Right lobe of liver (tissue), 6 donors: Measurements from ENCODE around the gene SERPING1. TPM values are rescaled to one million over a fixed set of nuclear protein-coding genes. Genes with fewer than 3 reads are reported as not detected.

ENCODE experiments used
- ATAC-seq, 4 donors: fragments of 200-7000 bp; cut with Tn5 transposase; one replicate each; pipeline ENCODE4 v1.9.1; 2020; ENCODE audit warnings: mild to moderate bottlenecking in 4 of 4, moderate library complexity in 4 of 4
- DNase-seq, 3 donors: peaks; one replicate each; pipeline ENCODE4 v3.0.0-alpha.2; 2020
- H3K27ac ChIP-seq, 3 donors: fragments of 200-600 bp; one replicate each; pipeline ENCODE4 v1.8.0; 2022
- H3K27me3 ChIP-seq, 2 donors: fragments of 200-600 bp; one replicate each; pipeline ENCODE4 v1.8.0; 2022
- H3K36me3 ChIP-seq, 4 donors: fragments of 200-600 bp; sonication (generic) in 1 of 4; one replicate each; pipeline versions ENCODE4 v1.5.1 to v1.8.0; 2017 to 2022; ENCODE audit warnings: control low read depth in 1 of 4
- H3K4me1 ChIP-seq, 4 donors: fragments of 200-600 bp; sonication (generic) in 1 of 4; one replicate each; pipeline versions ENCODE4 v1.5.1 to v1.8.0; 2017 to 2022; ENCODE audit warnings: control low read depth in 1 of 4
- H3K4me3 ChIP-seq, 3 donors: fragments of 200-600 bp; one replicate each; pipeline ENCODE4 v1.8.0; 2022
- H3K9me3 ChIP-seq, 4 donors: fragments of 200-600 bp; sonication (generic) in 1 of 4; one replicate each; pipeline versions ENCODE4 v1.5.1 to v1.8.0; 2017 to 2022; ENCODE audit warnings: control low read depth in 1 of 4
- CTCF ChIP-seq, 4 donors: fragments of 200-600 bp in 3 of 4; fragments of 450-650 bp in 1 of 4; IDR thresholded peaks; one replicate each; pipeline versions ENCODE4 v1.5.1 to v1.8.0; 2016 to 2022; ENCODE audit warnings: antibody characterized with exemption in 4 of 4, mild to moderate bottlenecking in 2 of 4
- POLR2A ChIP-seq: fragments of 450-650 bp; IDR thresholded peaks from one replicate; pipeline ENCODE4 v1.6.1; 2017; ENCODE audit warnings: antibody characterized with exemption, mild to moderate bottlenecking
- WGBS: methylation state at CpG from one replicate; pipeline ENCODE4 v1.1.6; 2018; ENCODE audit warnings: low coverage, low lambda C conversion rate; ENCODE audit not compliant: insufficient coverage; ENCODE audit errors: missing lambda C conversion rate; 5-methylcytosine and 5-hydroxymethylcytosine counted together
- intact Hi-C, 2 donors: fragments of 100-400 bp; cut with DNase I; formaldehyde crosslinking; loops; one replicate each; pipeline versions ENCODE4 v1.11.2 to v1.14.1; 2022
- total RNA-seq, 6 experiments: library from RNA; depleted of rRNA in 2 of 6; stranded (reverse); fragments of >200 nt in 2 of 6; fragmentation: NEBNext Ultra II Directional in 3 of 6; extraction: Animal tissue kit (Norgen Biotek cat#: 25700) in 3 of 6; gene quantifications; one replicate each; pipeline versions ENCODE4 v1.1.0 to v1.2.4, GENCODE V29; 2016 to 2023
- donor health status: DM: no; HTN: yes; CAD: no.
- donor health status: DM: no; HTN: no; CAD: no.
- donor health status: DM: no; HTN: no; CAD: no.
- donor health status: DM: no; HTN: yes; CAD: no.
- donor health status: DM: no; HTN: yes; CAD: no.

Gene SERPING1
- total RNA-seq, 6 experiments from 2014 or later, result 1,903 to 2,571 (median 2,194) TPM

GRCh38 chr11:57645689-57646085 is 48.2 kb downstream of the SERPING1 start:
- intact Hi-C loops, result loop anchor here (10.0 kb wide), 2 partner anchors 181 to 301 kb away; partner anchors contain the start of gene RTN4RL2 (in 1 of the 2)
- no peaks in the 10 kb centered on the region for H3K36me3 ChIP-seq
- no peaks in the 10 kb centered on the region for H3K9me3 ChIP-seq
- H3K4me3 ChIP-seq, result no peak overlapping the region
- DNase-seq (no peak), ATAC-seq (no peak)
- peaks cover 0 to 22% (median 0%) of the 10 kb centered on the region in 4 donors for H3K4me1 ChIP-seq
- no peak overlapping the region for H3K27ac ChIP-seq
- WGBS, result 71% methylated on average over 1 of the region's 5 CpGs
- peaks cover 0 to 11% of the 10 kb centered on the region in 2 donors for H3K27me3 ChIP-seq
- TF ChIP-seq CTCF (IDR thresholded peaks at IDR 0.05), result no peak
- no peak for TF ChIP-seq POLR2A

- peaks cover 0 to 16% (median 0%) of the 10 kb centered on the region in 4 donors for H3K4me1 ChIP-seq
- peaks cover 0 to 11% of the 10 kb centered on the region in 2 donors for H3K27me3 ChIP-seq
- no peak overlapping the region for H3K4me3 ChIP-seq
- no peak overlapping the region for H3K27ac ChIP-seq
- ATAC-seq (peak in 1 of 4 donors; percentile 6), DNase-seq (no peak)
- H3K9me3 ChIP-seq, result no peaks in the 10 kb centered on the region
- H3K36me3 ChIP-seq, result no peaks in the 10 kb centered on the region
- 37% methylated on average over 3 of the region's 10 CpGs for WGBS
- TF ChIP-seq CTCF (IDR thresholded peaks at IDR 0.05), result no peak
- TF ChIP-seq POLR2A, result no peak
- intact Hi-C loops, result loop anchor here (10.0 kb wide), 2 partner anchors 181 to 301 kb away; partner anchors contain the start of gene RTN4RL2 (in 1 of the 2)
Measured at GRCh38 chr11:57646194-57646798, 48.8 kb downstream of the SERPING1 start.

GRCh38 chr11:57646799-57647303 is 49.4 kb downstream of the SERPING1 start:
- no peak for ATAC-seq
- intact Hi-C loops, result loop anchor here (10.0 kb wide), 2 partner anchors 182 to 302 kb away; partner anchors contain the start of gene RTN4RL2 (in 1 of the 2)
- Histone ChIP-seq H3K27ac (no peak overlapping the region), H3K9me3 (no peaks in the 10 kb centered on the region), H3K4me3 (no peak overlapping the region), H3K36me3 (no peaks in the 10 kb centered on the region), H3K4me1 (peaks cover 0 to 13% (median 0%) of the 10 kb centered on the region in 4 donors), H3K27me3 (peaks cover 0 to 11% of the 10 kb centered on the region in 2 donors)
- DNase-seq, result no peak
- TF ChIP-seq POLR2A, result no peak
- 22% methylated on average over 18 of the region's 23 CpGs for WGBS

GRCh38 chr11:57647372-57647771 is 49.9 kb downstream of the SERPING1 start:
- no peak overlapping the region for H3K4me3 ChIP-seq
- H3K27ac ChIP-seq, result no peak overlapping the region
- peaks cover 0 to 11% of the 10 kb centered on the region in 2 donors for H3K27me3 ChIP-seq
- H3K4me1 ChIP-seq, result peaks cover 0 to 13% (median 0%) of the 10 kb centered on the region in 4 donors
- H3K9me3 ChIP-seq, result no peaks in the 10 kb centered on the region
- H3K36me3 ChIP-seq, result no peaks in the 10 kb centered on the region
- WGBS, result 8% methylated on average over 5 of the region's 10 CpGs
- intact Hi-C loops, result loop anchor here (10.0 kb wide), 2 partner anchors 183 to 303 kb away; partner anchors contain the start of gene RTN4RL2 (in 1 of the 2)
- TF ChIP-seq CTCF (IDR thresholded peaks at IDR 0.05) (no peak), POLR2A (no peak)
- ATAC-seq (no peak), DNase-seq (no peak)
